Measurements from ENCODE around the gene SP140L.

DNA sequence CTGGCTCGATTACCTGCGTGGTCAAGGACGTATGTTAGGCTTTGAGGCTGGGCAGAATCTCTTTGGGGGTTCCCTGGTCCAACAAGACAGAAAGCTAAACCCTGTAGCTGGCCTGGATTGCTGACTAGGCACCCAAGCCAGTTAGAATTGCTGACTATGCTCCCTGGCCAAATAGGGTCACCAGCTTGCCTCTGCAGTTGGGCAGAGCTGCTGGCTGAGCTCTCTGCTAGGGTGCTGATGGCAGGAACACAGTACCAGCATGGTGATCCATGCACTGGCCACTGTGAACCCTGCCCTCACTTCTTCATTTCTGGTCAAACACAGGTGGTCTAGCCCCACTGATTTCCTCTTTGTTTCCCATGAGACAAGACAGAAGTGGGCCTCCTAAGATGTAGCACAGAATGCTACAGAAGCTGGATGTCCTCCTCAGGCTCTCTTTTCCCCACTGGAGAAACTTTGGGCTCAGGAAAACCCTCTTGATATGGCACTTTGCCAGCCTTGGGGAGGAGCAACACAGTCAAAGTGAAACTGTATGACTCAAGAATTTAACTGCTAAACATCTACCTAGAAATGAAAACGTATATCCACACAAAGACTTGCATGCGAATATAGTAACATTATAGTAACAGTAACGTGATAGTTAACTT is 20.8 kb downstream of the SP140L start:
- TF ChIP-seq, protein P1, sequence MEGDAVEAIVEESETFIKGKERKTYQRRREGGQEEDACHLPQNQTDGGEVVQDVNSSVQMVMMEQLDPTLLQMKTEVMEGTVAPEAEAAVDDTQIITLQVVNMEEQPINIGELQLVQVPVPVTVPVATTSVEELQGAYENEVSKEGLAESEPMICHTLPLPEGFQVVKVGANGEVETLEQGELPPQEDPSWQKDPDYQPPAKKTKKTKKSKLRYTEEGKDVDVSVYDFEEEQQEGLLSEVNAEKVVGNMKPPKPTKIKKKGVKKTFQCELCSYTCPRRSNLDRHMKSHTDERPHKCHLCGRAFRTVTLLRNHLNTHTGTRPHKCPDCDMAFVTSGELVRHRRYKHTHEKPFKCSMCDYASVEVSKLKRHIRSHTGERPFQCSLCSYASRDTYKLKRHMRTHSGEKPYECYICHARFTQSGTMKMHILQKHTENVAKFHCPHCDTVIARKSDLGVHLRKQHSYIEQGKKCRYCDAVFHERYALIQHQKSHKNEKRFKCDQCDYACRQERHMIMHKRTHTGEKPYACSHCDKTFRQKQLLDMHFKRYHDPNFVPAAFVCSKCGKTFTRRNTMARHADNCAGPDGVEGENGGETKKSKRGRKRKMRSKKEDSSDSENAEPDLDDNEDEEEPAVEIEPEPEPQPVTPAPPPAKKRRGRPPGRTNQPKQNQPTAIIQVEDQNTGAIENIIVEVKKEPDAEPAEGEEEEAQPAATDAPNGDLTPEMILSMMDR (IDR thresholded peaks at IDR 0.05), result no peak
- no peak for TF ChIP-seq EP300 (IDR thresholded peaks at IDR 0.05)
- no peak for TF ChIP-seq POLR2AphosphoS5 (IDR thresholded peaks at IDR 0.05)
- TF ChIP-seq POLR2A (IDR thresholded peaks at IDR 0.05), result no peak

Measured in upper lobe of left lung (tissue), 4 donors.